NCI-H2227 treated with DMSO at 0.1 percent for 48 hours (cell line): ENCODE measurements around the gene TTC7B.

Experiments
- DNase-seq: peaks from one replicate; lab custom pipeline; 2025; lab: John Stamatoyannopoulos, UW

Gene TTC7B

GRCh38 chr14:90805662-90806540 lies 10.3 kb downstream of the TTC7B start:
- no peak for DNase-seq

- DNase-seq = no peak
Observed at GRCh38 chr14:90805084-90805391, 11.2 kb downstream of the TTC7B start.

- no peak for DNase-seq
Observed at GRCh38 chr14:90804292-90805083, 11.7 kb downstream of the TTC7B start.

- no peak for DNase-seq
Observed at GRCh38 chr14:90803249-90803648, 13.0 kb downstream of the TTC7B start.

- DNase-seq = no peak
Observed at GRCh38 chr14:90799420-90799819, 16.8 kb downstream of the TTC7B start.

- no peak for DNase-seq
Observed at GRCh38 chr14:90797919-90798318, 18.3 kb downstream of the TTC7B start.

GRCh38 chr14:90797451-90797850 lies 18.8 kb downstream of the TTC7B start:
- no peak for DNase-seq

GRCh38 chr14:90796329-90796728 lies 19.9 kb downstream of the TTC7B start:
- DNase-seq = no peak

- DNase-seq = no peak
Observed at GRCh38 chr14:90795744-90796143, 20.5 kb downstream of the TTC7B start.

GRCh38 chr14:90791486-90791885 lies 24.7 kb downstream of the TTC7B start:
- DNase-seq = no peak

- no peak for DNase-seq
Observed at GRCh38 chr14:90788031-90788430, 28.2 kb downstream of the TTC7B start.

GRCh38 chr14:90785876-90786450 lies 30.3 kb downstream of the TTC7B start:
- no peak for DNase-seq

GRCh38 chr14:90785471-90785870 lies 30.8 kb downstream of the TTC7B start:
- DNase-seq = no peak

GRCh38 chr14:90784621-90785270 lies 31.5 kb downstream of the TTC7B start:
- no peak for DNase-seq

GRCh38 chr14:90783344-90783743 lies 32.9 kb downstream of the TTC7B start:
- no peak for DNase-seq

- DNase-seq = no peak
Observed at GRCh38 chr14:90782892-90783291, 33.3 kb downstream of the TTC7B start.

- DNase-seq = no peak
Observed at GRCh38 chr14:90781876-90782275, 34.4 kb downstream of the TTC7B start.

- DNase-seq = no peak
Observed at GRCh38 chr14:90781344-90781761, 34.9 kb downstream of the TTC7B start.

GRCh38 chr14:90780519-90780918 lies 35.7 kb downstream of the TTC7B start:
- no peak for DNase-seq

- DNase-seq = no peak
Observed at GRCh38 chr14:90778571-90779255, 37.5 kb downstream of the TTC7B start.

GRCh38 chr14:90777830-90778485 lies 38.3 kb downstream of the TTC7B start:
- DNase-seq = no peak
